NCI-H526 (cell line): ENCODE measurements around the gene RABAC1.
"Not testable (repeated sequence)": the region's sequence is repeated elsewhere in the genome, so short reads cannot be mapped to it uniquely, and the experiment has no call there.

Experiments used
- DNase-seq, 2 experiments: peaks; one replicate each; lab custom pipeline; 2025; lab: John Stamatoyannopoulos, UW

RABAC1 gene

GRCh38 chr19:41959056-41960053, at the start of gene RABAC1:
Gene RABAC1 (minus strand): TSS chr19:41959321. CDS start chr19:41959292, 29 bp downstream.
- DNase-seq: peak; percentile 98 to 99

GRCh38 chr19:42006569-42006968, 47.4 kb upstream of the RABAC1 start:
- no peak for DNase-seq

- no peak for DNase-seq
These were observed 46.4 kb upstream of the RABAC1 start for GRCh38 chr19:42005504-42005903.

GRCh38 chr19:42003506-42004294, 44.6 kb upstream of the RABAC1 start:
- DNase-seq: no peak

GRCh38 chr19:41999878-42000208, 40.7 kb upstream of the RABAC1 start:
- no peak for DNase-seq

GRCh38 chr19:41999071-41999877, 40.2 kb upstream of the RABAC1 start:
- peak in 1 of 2 experiments; percentile 73 for DNase-seq

- DNase-seq: peak; percentile 23 to 93
These were observed 39.3 kb upstream of the RABAC1 start for GRCh38 chr19:41998246-41999020.

GRCh38 chr19:41997851-41998229, 38.7 kb upstream of the RABAC1 start:
- DNase-seq: peak in 1 of 2 experiments; percentile 63

GRCh38 chr19:41997121-41997850, 38.2 kb upstream of the RABAC1 start:
- peak in 1 of 2 experiments; percentile 58 for DNase-seq

GRCh38 chr19:41995959-41996797, 37.1 kb upstream of the RABAC1 start:
- peak in 1 of 2 experiments; percentile 60 for DNase-seq

GRCh38 chr19:41994994-41995958, 36.2 kb upstream of the RABAC1 start:
- no peak for DNase-seq

GRCh38 chr19:41994521-41994971, 35.4 kb upstream of the RABAC1 start:
- peak in 1 of 2 experiments; percentile 50 for DNase-seq

- DNase-seq: peak; percentile 54 to 95
These were observed 34.7 kb upstream of the RABAC1 start, which contains the start of gene ATP1A3 for GRCh38 chr19:41993612-41994483. Gene ATP1A3 (minus strand): TSS chr19:41994230. CDS start chr19:41994076, 154 bp downstream.

GRCh38 chr19:41991925-41992569, 32.9 kb upstream of the RABAC1 start:
- DNase-seq: not testable (repeated sequence)

GRCh38 chr19:41991025-41991424, 31.9 kb upstream of the RABAC1 start:
- DNase-seq: no peak

- DNase-seq: no peak
These were observed 31.5 kb upstream of the RABAC1 start for GRCh38 chr19:41990615-41991014.
